ENCODE measurements around the gene PTPRN2. TPM values are rescaled to one million over a fixed set of nuclear protein-coding genes. Genes with fewer than 3 reads are reported as not detected.

Gene PTPRN2
- total RNA-seq, 2 donors from 2014 or later: 26.1 to 55.5 TPM

DNA sequence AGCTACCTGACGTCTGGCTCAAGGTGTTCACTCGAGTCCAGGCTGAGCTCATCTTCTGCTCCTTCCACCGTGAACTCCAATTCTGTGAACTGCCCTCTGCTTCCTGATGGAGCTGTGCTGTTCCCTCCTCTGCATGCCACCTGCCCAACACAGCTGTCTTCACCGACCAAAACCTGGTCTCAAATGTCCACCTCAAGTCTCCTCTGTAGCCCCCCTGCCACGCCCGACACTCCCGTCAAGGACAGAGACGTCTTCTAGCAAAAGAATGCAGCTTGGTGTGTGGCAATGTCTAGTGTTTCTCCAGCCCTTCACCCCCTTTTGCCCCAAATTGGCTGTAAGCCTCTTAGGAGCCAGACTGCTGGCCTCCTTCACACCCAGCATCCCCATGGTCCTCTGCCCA lies 945.8 kb downstream of the PTPRN2 start:
- H3K36me3 ChIP-seq: no peaks in the 10 kb centered on the region
- H3K4me3 ChIP-seq: no peak overlapping the region
- DNase-seq (ENCODE audit: low spot score): no peak
- TF ChIP-seq POLR2A (IDR thresholded peaks at IDR 0.05) (no peak), POLR2AphosphoS5 (IDR thresholded peaks at IDR 0.05) (no peak)
- TF ChIP-seq, protein P1, sequence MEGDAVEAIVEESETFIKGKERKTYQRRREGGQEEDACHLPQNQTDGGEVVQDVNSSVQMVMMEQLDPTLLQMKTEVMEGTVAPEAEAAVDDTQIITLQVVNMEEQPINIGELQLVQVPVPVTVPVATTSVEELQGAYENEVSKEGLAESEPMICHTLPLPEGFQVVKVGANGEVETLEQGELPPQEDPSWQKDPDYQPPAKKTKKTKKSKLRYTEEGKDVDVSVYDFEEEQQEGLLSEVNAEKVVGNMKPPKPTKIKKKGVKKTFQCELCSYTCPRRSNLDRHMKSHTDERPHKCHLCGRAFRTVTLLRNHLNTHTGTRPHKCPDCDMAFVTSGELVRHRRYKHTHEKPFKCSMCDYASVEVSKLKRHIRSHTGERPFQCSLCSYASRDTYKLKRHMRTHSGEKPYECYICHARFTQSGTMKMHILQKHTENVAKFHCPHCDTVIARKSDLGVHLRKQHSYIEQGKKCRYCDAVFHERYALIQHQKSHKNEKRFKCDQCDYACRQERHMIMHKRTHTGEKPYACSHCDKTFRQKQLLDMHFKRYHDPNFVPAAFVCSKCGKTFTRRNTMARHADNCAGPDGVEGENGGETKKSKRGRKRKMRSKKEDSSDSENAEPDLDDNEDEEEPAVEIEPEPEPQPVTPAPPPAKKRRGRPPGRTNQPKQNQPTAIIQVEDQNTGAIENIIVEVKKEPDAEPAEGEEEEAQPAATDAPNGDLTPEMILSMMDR (IDR thresholded peaks at IDR 0.05): no peak
- no peaks in the 10 kb centered on the region for H3K9me3 ChIP-seq
- H3K4me1 ChIP-seq (replicated peaks): no peaks in the 10 kb centered on the region
- no peaks in the 10 kb centered on the region for H3K27me3 ChIP-seq (replicated peaks; ENCODE audit: insufficient read depth)
- WGBS: 74% methylated on average over 8 of the region's 8 CpGs
- no peak overlapping the region for H3K27ac ChIP-seq
- intact Hi-C loops (cut with DNase I): no loop called here

DNA sequence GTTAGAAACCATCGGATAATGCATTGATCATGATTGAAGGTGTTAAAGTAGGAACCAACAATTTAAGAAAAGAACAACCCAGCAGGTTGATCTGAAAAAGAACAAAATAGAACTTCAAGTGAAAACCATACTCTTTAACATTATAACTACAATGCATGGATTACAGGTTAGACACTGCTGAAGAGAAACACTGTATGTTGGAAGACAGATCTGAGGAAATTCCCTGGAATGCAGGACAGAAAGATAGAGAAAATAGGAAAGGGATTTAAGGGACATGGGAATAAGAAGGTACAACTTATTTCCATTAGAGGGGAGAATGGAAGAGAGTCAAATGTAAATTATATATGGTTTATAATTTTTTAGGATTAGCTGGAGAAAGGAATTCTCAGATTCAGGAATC lies 947.5 kb downstream of the PTPRN2 start:
- H3K9me3 ChIP-seq: no peaks in the 10 kb centered on the region
- no peaks in the 10 kb centered on the region for H3K4me1 ChIP-seq (replicated peaks)
- no peaks in the 10 kb centered on the region for H3K27me3 ChIP-seq (replicated peaks; ENCODE audit: insufficient read depth)
- TF ChIP-seq POLR2A (IDR thresholded peaks at IDR 0.05): no peak
- no peak for TF ChIP-seq POLR2AphosphoS5 (IDR thresholded peaks at IDR 0.05)
- TF ChIP-seq, protein P1 (IDR thresholded peaks at IDR 0.05): no peak
- DNase-seq (ENCODE audit: low spot score): no peak
- H3K36me3 ChIP-seq: no peaks in the 10 kb centered on the region
- WGBS: 100% methylated on average over 1 of the region's 1 CpG
- H3K4me3 ChIP-seq: no peak overlapping the region
- intact Hi-C loops (cut with DNase I): no loop called here
- H3K27ac ChIP-seq: no peak overlapping the region

DNA sequence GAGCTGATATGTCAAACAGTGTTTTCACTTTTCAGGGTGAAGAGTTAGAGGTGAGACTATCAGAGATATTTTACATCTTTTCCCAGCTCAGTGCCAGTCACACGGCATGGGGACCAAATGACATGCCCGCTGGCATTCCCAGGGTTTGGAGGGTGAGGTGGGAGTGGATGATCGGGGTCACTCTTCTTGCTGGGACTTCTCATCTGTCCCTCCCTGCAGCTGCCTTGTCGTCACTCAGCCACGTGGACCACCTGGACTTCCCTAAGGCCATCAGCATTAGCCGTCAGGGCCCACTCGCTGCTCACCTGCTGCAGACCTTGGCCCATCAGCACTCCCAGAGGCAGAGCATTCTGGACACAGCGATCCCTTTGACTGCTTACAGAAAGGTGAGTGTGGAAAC lies 949.1 kb downstream of the PTPRN2 start:
- H3K9me3 ChIP-seq: no peaks in the 10 kb centered on the region
- no peaks in the 10 kb centered on the region for H3K4me1 ChIP-seq (replicated peaks)
- DNase-seq (ENCODE audit: low spot score): no peak
- intact Hi-C loops (cut with DNase I): no loop called here
- WGBS: 94% methylated on average over 8 of the region's 8 CpGs
- no peaks in the 10 kb centered on the region for H3K36me3 ChIP-seq
- no peak overlapping the region for H3K27ac ChIP-seq
- H3K4me3 ChIP-seq: no peak overlapping the region
- no peaks in the 10 kb centered on the region for H3K27me3 ChIP-seq (replicated peaks; ENCODE audit: insufficient read depth)
- TF ChIP-seq, protein P1 (IDR thresholded peaks at IDR 0.05): no peak
- TF ChIP-seq POLR2AphosphoS5 (IDR thresholded peaks at IDR 0.05) (no peak), POLR2A (IDR thresholded peaks at IDR 0.05) (no peak)

DNA sequence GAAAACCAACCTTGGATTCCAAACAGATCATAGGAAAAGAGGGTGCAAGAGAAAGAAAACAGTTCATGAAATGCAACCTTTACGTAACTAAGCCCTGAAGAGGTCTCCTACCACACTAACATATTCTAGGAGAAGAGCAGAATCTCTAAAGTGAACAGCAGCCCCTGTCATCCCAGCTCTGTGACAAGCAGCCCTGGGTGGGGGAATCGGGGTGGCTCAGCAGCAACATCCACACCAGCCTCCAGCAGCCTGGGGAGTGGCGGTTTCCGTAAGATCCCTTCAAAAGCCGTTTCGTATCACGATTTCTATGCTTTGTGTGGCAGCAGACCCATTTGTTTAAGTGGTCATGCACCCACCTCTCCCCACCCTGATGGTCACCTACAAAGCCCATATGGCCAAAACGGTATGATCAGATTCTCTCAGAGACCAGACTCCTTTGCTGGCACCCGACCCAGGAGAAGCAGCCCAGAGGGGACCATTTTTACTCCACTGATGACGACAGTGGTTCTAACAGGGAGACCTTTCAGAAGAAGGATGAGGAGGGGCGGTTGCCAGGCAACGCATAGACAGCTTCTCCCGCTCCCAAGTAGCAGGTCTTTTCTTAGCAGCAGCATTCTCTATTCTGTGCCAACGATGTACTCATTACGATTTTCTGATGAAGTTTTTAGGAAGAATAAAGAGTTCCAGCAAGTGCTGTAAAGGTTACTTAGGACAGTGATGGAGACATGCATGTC lies 950.2 kb downstream of the PTPRN2 start:
- no peaks in the 10 kb centered on the region for H3K27me3 ChIP-seq (replicated peaks; ENCODE audit: insufficient read depth)
- no peak for DNase-seq (ENCODE audit: low spot score)
- H3K4me3 ChIP-seq: no peak overlapping the region
- no peaks in the 10 kb centered on the region for H3K9me3 ChIP-seq
- TF ChIP-seq, protein P1 (IDR thresholded peaks at IDR 0.05): no peak
- TF ChIP-seq POLR2A (IDR thresholded peaks at IDR 0.05) (no peak), POLR2AphosphoS5 (IDR thresholded peaks at IDR 0.05) (no peak)
- WGBS: 75% methylated on average over 15 of the region's 15 CpGs
- intact Hi-C loops (cut with DNase I): no loop called here
- H3K4me1 ChIP-seq (replicated peaks): no peaks in the 10 kb centered on the region
- no peaks in the 10 kb centered on the region for H3K36me3 ChIP-seq
- no peak overlapping the region for H3K27ac ChIP-seq

DNA sequence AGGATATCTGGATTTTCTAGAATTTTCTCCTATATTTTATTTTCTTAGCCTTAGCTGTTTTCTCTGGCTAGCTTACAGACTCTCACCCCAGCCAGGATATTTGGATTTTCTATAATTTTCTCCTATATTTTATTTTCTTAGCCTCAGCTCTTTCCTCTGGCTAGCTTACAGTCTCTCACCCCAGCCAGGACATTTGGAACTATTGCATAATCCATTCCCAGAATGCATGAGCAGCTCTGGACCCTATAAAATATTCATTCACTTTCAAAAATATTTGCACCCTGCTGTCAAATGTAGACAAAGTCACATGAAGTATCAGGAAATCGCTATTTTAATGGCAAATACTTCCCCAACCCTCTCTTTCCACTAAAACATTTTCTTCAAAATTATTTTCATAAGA lies 952.0 kb downstream of the PTPRN2 start:
- no peaks in the 10 kb centered on the region for H3K36me3 ChIP-seq
- 85% methylated on average over 1 of the region's 1 CpG for WGBS
- H3K4me3 ChIP-seq: no peak overlapping the region
- TF ChIP-seq, protein P1 (IDR thresholded peaks at IDR 0.05): no peak
- TF ChIP-seq POLR2AphosphoS5 (IDR thresholded peaks at IDR 0.05): no peak
- no peak for TF ChIP-seq POLR2A (IDR thresholded peaks at IDR 0.05)
- intact Hi-C loops (cut with DNase I): no loop called here
- H3K27me3 ChIP-seq (replicated peaks; ENCODE audit: insufficient read depth): no peaks in the 10 kb centered on the region
- no peaks in the 10 kb centered on the region for H3K4me1 ChIP-seq (replicated peaks)
- no peak overlapping the region for H3K27ac ChIP-seq
- no peak for DNase-seq (ENCODE audit: low spot score)
- no peaks in the 10 kb centered on the region for H3K9me3 ChIP-seq
